Stimulated activated CD8-positive, alpha-beta memory T cell treated with anti-CD3 and anti-CD28 coated beads, Interleukin-15, amount 100 ng/mL, for 48 hours (primary cell): Measurements from ENCODE around the gene PLEKHA1.

Experiments used
- DNase-seq, 2 donors: peaks; one replicate each; pipeline ENCODE4 v3.0.0-alpha.2; 2020; ENCODE audit warnings: low read depth in 2 of 2

PLEKHA1 gene

DNA sequence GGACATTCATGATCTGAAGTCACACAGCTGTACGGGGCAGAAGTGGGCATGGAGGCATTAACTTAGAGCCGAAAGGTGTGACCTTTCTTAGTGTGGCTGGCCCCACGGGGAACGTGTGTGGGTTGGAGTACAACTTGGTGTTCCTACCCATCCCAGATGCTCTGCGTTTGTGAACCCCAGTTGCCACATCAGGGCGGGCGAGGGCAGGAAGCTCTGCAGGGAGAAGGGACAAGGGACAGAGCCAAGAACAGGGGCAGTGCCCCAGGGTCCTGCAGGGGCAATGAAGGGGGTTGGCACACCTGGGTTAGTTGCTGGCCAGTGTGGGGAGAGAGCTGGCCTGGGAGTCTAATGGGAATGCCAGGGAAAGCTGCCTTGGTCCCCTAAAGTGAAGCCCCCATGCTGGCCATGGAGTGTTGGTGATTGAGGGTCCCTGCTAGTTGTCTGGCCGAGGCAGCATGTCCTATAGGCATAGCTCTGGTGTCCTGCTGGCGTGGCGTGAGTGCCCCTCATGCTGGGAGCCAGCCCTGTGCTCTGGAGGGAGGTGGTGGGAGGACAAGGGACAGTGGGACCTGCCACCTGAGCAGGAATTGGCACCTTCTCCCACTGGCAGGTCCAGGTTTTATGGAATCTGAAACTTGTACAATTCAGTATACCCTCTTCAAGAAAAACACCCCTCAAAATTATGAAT is 105.8 kb downstream of the PLEKHA1 start:
- no peak for DNase-seq

DNA sequence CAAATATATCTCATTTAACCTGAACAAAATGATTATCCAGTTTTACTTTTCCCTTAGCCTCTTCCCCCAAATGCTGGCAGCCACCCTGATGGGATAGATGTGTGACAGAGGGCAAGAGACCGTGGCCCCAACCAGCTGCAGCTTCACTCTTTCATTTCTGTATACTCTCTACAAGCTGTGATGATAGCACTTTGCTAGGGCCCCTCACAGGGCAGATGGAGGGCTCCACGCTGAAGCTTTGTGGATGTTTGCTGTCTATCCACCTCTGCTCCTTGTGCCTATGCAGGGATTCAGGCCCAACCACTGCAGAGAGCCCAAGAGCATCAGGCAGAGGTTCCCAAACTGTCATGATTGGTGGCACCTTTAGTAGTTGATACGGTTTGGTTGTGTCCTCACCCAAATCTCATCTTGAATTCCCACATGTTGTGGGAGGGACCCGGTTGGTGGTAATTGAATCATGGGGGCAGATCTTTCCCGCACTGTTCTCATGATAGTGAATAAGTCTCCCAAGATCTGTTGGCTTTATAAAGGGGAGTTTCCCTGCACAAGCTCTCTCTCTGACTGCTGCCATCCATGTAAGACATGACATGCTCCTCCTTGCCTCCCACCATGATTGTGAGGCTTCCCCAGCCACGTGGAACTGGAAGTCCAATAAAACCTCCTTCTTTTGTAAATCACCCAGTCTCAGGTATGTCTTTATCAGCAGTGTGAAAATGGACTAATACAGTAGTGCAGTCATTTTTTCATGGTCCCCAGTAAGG is 107.0 kb downstream of the PLEKHA1 start:
- no peak for DNase-seq
